ENCODE results near the gene CREBL2.

- TF ChIP-seq POLR2A (IDR thresholded peaks at IDR 0.05; ENCODE audit: low read depth, low read length) (no peak), POLR2AphosphoS5 (IDR thresholded peaks at IDR 0.05; ENCODE audit: low read depth, low read length) (no peak)
These were observed 33.9 kb upstream of the CREBL2 start for GRCh38 chr12:12577786-12578185.
